ENCODE measurements around the gene SCLT1.

DNA sequence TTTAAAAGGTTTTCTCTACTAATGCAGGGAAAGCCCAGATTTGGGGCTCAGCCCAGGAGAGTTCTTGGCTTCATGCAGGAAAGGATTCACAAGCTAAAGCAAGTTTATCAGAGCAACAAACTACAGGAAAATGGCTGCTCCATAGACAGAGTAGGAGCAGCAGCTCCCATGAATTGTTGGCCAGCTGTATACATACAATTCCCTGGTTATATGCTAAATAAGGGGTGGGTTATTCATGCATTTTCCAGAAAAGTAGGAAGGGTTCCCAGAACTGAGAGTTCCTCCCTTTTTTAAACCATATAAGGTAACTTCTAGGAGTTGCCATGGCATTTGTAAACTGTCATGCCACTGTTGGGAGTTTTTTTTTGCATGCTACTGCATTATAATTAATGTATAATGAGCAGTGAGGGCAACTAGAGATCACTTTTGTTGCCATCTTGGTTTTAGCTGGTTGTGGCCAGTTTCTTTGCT lies 5.2 kb upstream of the SCLT1 start:
- no peak for TF ChIP-seq SUZ12 (IDR thresholded peaks at IDR 0.05; ENCODE audit: extremely low read depth, insufficient read depth, insufficient read length)
- no peak for TF ChIP-seq ZNF274 (IDR thresholded peaks at IDR 0.05; ENCODE audit: low read depth, low read length)
- no peak for TF ChIP-seq YY1 (IDR thresholded peaks at IDR 0.05; ENCODE audit: insufficient read depth, insufficient read length)

All from NT2/D1 (cell line).